B cell (primary cell): ENCODE data around the gene CCDC138.

ENCODE experiments used
- CTCF ChIP-seq: fragments of 200-600 bp; IDR thresholded peaks from one replicate; pipeline ENCODE4 v1.8.0; 2022; ENCODE audit warnings: antibody characterized with exemption, mild to moderate bottlenecking
- EZH2 ChIP-seq: IDR thresholded peaks from 2 replicates; pipeline ENCODE4 v1.6.1; 2012; ENCODE audit warnings: borderline replicate concordance, low read depth, mild to moderate bottlenecking, moderate library complexity, low read length; ENCODE audit not compliant: insufficient read depth, poor library complexity, severe bottlenecking

GRCh38 chr2:108841506-108841905 is 54.9 kb downstream of the CCDC138 start:
- TF ChIP-seq CTCF (no peak), EZH2 (no peak)
